ENCODE data around the gene ADAM15.

DNA sequence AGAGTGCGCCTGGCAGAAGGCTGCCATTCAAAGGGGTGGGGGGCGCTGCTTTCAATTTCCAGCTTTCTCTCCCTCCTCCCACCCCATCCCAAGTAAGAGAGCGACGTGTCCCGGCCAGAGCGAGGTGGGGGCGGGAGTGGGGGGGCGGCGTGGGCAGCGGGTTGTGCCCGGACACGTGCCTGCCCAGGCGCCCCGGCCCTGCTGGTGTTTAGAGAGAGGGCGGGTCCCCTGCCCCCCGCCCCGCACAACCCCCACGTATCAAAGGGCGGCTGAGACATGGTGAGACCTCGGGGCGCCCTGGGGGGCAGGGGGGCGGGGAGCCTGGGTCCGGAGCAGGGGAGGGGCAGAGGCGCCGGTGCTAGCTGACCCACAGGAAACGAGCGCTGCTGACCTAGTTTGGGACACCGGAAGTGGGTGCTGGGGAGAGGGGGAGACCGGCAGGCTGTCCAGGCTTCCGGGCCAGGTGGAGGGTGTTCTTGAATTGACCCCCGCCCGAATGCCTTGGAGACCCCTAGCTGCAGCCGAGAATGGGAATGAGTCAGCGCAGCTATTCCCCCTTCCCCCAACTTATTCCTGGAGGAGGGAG lies 47.3 kb upstream of the ADAM15 start:
- TF ChIP-seq, protein P1, sequence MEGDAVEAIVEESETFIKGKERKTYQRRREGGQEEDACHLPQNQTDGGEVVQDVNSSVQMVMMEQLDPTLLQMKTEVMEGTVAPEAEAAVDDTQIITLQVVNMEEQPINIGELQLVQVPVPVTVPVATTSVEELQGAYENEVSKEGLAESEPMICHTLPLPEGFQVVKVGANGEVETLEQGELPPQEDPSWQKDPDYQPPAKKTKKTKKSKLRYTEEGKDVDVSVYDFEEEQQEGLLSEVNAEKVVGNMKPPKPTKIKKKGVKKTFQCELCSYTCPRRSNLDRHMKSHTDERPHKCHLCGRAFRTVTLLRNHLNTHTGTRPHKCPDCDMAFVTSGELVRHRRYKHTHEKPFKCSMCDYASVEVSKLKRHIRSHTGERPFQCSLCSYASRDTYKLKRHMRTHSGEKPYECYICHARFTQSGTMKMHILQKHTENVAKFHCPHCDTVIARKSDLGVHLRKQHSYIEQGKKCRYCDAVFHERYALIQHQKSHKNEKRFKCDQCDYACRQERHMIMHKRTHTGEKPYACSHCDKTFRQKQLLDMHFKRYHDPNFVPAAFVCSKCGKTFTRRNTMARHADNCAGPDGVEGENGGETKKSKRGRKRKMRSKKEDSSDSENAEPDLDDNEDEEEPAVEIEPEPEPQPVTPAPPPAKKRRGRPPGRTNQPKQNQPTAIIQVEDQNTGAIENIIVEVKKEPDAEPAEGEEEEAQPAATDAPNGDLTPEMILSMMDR (IDR thresholded peaks at IDR 0.05) = no peak
- no peak for TF ChIP-seq POLR2A (IDR thresholded peaks at IDR 0.05)
